GM12874 (cell line): ENCODE measurements around the gene ARHGEF6.

Source experiments
- CTCF ChIP-seq: IDR thresholded peaks from 2 replicates; pipeline ENCODE4 v1.5.1; 2011; ENCODE audit warnings: low read depth, mild to moderate bottlenecking, control low read depth, low read length, moderate library complexity; ENCODE audit not compliant: insufficient read depth

The ARHGEF6 gene

GRCh38 chrX:136752796-136753195 is 27.9 kb downstream of the ARHGEF6 start:
- TF ChIP-seq CTCF = no peak

GRCh38 chrX:136752346-136752745 is 28.4 kb downstream of the ARHGEF6 start:
- no peak for TF ChIP-seq CTCF

- no peak for TF ChIP-seq CTCF
Observed at GRCh38 chrX:136750364-136750763, 30.4 kb downstream of the ARHGEF6 start.

GRCh38 chrX:136747003-136747986 is 33.4 kb downstream of the ARHGEF6 start:
- no peak for TF ChIP-seq CTCF

GRCh38 chrX:136745215-136746173 is 35.2 kb downstream of the ARHGEF6 start:
- TF ChIP-seq CTCF = no peak

GRCh38 chrX:136742721-136743379 is 37.9 kb downstream of the ARHGEF6 start:
- TF ChIP-seq CTCF = no peak
